ENCODE results near the gene MFSD6.
"Not testable (repeated sequence)": the region's sequence is repeated elsewhere in the genome, so short reads cannot be mapped to it uniquely, and the experiment has no call there.

The MFSD6 gene

DNA sequence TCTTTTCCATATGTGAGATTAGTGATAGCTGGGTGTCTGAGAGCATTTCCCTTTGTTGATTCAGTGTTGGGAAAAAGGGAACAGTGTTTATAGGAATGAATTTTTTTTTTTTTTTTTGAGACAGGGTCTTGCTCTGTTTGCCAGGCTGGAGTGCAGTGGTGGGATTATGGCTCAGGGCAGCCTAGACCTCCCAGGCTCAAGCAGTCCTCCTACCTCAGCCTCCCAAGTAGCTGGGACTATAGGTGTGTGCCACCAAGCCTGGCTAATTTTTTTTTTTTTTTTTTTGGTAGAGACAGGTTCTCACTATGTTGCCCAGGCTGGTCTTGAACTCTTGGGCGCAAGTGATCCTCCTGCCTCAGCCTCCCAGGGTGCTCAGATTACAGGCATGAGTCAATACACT is 60.2 kb downstream of the MFSD6 start:
- not testable (repeated sequence) for DNase-seq

DNA sequence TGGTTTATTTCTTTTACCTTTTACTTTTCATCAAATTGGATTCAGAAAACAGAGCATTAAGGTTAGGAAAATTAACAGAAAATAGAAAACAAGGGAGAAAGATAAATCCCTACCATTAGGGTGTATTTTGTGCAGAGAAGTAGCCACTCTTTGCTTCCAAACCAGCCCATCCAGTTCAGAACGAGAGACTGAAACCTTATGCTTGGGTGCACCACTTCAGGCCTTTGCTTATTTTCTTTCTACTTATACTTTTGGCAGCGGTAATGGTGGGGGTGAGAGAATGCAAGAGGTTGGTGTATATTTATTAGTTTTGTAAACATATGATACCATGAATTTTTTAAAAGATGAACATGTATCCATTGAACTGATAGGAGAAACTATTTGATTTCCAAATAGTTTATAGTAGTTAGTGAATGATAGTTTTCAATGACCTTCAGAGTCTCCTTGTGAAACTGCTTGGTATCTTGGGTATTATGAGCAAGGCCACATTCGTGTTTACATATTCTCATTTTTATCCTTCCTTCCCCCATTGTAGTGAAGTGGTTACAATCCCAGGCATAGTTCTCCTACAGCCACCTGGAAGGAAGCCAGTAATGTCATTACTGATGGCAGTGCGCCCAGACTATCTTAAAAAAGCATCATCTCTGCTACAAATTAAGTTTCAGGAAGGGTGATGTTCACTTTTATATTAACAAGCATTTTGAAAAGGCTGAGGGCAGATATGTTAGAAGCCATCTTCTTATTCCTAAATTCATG is 60.8 kb downstream of the MFSD6 start:
- DNase-seq = peak; percentile 23

DNA sequence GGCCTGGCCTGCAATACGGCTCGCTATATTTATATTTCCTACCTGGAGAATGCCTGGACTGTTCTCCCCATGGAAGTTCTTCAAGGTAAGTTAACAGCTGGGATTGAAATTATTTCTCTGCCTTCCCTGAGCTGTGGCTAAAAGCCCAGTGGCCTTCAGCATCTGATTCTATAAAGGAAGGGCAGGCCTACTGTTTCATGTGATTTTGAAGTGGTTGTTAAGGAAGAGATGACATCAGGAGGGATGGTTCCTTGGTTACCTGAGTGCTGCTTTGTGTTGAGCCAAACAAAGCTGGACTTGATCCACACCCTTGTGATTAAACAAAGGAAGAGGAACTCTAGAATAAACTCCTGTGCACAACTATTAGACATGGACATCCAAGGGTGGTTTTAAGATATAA is 61.6 kb downstream of the MFSD6 start:
- DNase-seq = no peak

DNA sequence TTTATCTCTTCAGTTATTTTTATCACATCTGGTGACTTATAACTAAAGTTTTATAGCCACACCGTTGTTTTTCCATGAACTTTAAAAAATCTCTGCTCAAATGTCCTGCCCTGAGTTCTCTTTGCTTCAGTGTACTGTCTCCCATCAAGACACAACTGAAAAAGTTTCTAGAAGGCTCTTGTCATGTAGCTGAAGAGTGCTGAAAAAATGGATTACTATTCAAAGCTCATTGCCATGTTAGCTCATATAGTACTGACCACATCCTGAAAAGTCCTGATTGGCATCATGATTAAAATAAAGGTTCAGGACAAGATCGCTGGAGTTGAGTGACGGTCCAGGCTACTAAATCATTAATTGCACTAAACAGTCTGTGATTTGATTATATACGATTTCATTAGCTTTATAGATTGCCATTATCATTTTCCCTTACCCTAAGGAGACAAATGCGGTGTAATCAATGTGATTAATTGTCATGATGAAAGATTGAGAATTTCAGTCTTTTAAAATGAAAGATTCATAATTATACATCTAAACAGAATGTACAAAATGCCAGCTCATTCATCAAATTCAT is 62.2 kb downstream of the MFSD6 start:
- DNase-seq = no peak

DNA sequence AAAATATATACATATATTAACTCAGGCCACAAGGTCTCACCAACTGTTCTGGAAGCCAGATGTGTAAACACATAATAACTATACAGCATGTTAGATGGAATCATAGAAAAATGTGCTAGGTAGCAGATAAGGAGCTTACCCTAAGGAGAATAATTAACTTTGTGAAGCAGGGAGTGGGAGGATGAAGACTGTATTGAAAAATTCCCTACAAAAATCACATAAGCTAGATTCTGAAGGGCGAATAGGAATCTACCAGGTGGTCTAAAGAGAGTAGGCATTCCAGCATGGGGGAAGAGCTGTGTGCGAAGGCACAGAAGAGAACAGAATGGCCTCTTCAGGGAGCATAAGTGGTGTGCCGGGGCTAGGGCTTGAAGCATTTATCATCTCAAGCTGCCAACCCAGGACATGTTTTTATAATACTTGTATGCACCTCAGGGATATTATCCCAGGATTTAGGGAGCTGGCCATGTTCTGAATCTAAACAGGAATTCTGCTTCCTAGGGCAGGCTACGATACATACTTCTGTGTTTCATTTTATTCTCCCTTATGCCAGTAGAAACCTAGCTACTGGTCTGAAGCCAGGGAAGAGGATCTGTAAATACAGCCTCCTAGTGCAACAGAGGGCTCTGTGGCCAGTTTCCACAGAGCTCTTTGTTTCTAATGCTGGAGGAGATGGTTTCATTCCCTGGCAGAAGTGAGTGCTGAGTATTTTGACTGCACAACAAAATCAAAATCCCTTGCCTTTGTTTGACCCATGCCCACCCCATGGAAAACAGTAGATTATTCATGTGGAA is 69.7 kb downstream of the MFSD6 start:
- DNase-seq = no peak

DNA sequence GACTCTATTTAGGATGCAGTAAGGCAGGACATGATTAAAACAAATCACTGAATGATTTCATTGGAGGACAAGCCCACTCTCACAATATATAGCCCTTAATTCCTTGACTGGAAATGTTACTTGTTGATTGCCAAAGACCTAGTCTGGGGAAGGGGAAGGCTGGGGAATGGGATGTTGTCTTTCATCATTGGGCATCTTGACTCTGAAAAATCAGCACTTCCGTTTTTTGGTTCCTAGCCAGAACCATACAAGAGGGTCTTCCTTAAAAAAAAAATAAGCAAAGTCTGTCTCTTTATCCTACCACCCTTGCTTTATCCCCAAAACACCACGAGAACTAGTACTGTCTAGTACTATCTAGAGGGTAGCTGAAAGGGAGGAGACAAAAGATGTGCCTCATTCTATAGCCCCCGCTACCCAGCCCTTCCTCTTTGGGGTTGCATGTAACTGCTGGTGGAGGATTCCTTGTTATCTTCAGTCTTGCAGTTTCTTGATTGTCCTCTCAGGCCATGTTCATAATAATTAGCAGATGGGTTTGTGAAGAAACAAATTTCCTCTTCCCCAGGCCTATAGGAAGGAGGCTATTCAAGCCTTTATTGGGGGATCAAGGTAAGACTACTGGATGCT is 70.5 kb downstream of the MFSD6 start:
- no peak for DNase-seq

DNA sequence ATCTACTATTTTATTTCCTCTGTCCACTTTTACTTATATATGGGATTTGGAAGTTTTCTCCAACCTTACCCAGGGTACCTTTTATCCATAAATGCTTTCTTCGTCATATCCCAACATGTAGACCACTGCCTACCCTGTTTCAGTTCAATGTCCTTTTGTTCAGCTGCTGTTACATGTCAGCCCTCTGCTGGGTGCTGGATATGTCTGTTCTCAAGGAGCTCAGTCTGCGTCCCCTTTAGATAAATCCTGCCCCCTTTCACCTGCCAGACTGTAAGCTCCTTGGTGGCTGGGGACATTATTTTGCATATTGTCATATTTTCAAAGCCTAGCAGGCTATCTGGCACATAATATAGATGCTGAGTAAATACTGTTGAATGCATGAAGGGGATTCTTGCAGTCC is 73.2 kb downstream of the MFSD6 start:
- no peak for DNase-seq

DNA sequence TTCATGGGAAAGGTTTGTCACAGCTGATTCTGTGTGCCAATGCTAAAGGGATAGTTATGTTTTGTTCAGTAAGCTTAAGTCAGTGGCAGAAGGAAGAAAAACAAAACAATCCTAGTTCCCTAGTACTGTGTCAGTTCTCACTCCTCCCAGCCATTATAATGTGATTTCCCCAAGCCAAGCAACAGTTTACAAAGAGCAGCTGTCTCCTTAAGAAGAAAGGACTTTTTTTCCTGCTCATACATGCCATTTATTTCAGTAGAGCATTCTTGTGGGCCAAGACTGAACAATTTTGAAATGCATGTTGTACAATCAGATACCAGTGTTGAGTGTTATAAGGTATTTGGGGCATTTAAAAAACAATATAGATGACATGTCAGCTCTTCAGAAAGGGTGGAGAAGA is 74.3 kb downstream of the MFSD6 start:
- no peak for DNase-seq

DNA sequence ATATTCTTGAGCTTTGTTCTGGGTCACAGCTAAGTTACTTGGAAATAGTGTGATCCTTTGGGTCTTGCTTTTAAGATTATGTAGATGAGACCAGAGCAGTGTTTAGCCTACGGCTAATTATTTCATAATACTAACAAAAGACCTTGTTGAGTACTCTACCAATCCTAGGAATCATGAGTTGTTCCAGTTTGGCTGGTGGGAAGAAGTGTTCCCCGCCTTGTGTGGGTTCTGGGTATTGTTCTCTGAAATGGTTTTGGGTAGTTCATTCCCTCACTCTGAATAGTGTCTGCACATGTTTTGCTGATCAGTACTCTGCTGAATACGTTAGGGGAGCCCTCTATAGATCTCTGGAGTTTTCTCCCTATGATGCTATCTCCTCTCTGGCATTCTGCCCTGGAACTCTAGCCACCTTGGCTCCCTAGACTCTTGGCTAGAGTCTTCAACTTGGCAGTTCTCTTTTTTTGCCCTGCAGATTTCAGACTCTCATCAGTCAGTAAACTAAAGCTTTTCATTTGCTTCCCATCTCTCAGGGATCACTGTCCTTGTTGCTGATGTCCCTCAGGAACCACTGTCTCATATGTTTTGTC is 78.0 kb downstream of the MFSD6 start:
- DNase-seq = no peak

DNA sequence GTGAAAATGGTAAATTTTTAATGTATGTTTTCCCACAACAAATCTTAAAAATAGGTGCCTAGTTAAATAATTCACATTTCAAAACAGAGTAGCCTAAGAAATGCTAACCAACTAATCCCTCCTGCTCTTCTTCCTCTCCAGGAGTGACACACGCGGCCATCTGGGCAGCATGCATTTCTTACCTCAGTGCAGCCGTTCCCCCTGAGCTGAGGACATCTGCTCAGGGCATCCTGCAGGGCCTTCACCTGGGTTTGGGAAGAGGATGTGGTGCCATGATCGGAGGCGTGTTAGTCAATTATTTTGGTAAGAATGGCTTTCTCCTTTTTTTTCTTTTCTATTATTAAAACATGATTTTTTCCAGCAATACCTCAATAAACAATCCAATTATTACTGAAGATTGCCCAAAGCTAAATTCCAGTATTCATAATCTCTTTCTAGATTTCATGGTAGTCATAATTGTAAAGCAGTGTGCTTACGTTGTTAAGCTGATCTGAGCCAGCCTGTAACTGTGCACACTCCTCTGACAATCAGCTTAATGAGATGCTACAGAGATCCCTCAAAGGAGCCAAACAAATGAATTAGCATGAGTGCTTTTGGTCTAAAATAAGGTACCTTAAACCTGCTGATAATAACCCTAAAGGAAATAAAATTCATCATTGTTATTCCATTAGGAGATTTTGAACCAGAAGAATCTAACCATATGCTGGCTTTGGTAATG is 80.5 kb downstream of the MFSD6 start:
- DNase-seq = no peak

DNA sequence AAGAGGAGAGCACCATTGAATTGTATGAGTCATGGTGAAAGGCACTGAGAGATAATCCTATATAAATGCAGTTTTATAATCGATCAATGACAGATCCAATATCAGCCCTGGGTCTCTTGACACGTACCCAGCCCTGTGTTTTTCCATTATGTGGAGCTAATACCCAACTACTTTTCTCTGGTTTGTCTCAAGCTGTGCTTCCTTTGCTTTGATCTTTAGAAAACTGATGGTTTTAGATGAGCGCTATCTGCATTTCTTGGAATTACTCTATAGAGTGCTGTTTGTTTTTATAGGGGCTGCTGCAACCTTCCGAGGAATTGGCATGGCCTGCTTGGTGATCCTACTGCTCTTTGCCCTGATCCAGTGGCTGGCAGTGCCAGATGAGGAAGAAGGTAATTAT is 81.3 kb downstream of the MFSD6 start:
- no peak for DNase-seq

DNA sequence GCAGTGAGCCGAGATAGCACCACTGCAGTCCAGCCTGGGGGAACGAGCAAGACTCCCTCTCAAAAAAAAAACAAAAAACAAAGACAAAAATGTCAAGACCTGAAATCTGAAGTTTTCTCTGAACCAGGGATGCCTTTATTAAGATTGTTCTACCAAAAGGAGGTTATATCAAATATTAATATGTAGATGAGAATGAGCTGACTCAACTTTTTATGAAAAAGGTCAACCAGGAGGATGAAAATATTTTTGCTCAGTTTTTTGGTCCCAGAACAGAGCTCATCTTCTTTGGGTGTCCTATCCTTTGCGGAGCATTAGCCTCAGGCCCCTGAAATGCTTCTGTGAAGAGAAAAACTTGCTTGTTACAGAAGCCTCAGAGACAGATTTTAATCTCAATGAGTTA is 82.3 kb downstream of the MFSD6 start:
- DNase-seq = no peak

DNA sequence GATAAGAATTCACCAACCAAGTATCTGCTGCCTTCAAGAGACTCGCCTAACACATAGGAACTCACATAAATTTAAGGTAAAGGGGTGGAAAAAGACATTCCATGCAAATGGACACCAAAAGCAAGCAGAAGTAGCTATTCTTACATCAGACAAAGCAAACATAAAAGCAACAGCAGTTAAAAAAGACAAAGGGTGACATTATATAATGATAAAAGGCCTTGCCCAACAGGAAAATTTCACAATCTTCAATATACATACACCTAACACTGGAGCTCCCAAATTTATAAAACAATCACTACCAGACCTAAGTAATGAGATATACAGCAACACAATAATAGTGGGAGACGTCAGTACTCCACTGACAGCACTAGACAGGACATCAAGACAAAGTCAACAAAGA is 84.9 kb downstream of the MFSD6 start:
- no peak for DNase-seq

DNA sequence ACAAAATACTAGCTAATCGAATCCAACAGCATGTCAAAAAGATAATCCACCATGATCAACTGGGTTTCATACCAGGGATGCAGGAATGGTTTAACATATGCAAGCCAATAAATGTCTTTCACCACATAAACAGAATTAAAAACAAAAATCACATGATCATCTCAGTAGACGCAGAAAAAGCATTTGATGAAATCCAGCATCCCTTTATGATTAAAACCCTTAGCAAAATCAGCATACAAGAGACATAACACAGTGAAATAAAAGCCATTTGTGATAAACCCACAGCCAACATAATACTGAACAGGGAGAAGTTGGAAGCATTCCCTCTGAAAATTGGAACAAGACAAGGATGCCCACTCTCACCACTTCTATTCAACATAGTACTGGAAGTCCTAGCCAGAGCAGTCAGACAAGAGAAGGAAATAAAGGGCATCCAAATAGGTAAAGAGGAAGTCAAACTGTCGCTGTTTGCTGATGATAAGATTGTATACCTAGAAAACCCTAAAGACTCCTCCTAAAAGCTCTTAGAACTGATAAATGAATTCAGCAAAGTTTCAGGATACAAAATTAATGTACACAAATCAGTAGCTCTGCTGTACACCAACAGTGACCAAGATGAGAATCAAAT is 86.6 kb downstream of the MFSD6 start:
- not testable (repeated sequence) for DNase-seq

DNA sequence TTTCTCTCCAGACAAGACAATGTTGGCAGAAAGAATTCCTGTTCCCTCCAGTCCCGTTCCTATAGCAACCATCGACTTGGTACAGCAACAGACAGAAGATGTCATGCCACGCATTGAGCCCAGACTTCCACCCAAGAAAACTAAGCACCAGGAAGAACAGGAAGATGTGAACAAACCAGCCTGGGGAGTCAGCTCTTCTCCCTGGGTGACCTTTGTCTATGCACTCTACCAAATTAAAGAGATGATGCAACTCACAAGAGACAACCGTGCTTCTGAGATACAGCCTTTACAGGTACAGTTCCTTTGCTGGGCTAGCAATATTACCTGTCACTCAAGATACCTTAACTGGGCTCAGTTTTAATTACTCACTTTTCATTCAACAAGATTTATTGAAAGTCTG is 89.3 kb downstream of the MFSD6 start:
- DNase-seq = no peak

DNA sequence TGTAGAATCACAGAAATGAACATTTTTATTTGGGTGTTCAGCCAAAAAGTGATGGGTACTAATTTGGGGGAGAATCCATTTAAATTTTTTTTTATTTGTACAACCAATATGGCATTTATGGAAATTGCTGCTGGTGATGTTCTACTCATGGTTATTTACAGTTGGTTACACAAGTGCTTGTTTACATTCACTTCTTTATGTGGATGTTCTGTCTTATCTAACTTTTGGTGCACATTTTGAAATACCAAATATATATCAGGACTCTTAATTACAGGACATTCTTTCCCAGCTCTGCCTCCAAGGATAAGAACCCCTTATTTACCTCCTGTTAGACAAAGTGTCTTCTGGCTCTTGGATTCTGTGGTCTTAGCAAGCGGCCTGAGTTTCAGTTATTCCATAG is 91.1 kb downstream of the MFSD6 start:
- no peak for DNase-seq

DNA sequence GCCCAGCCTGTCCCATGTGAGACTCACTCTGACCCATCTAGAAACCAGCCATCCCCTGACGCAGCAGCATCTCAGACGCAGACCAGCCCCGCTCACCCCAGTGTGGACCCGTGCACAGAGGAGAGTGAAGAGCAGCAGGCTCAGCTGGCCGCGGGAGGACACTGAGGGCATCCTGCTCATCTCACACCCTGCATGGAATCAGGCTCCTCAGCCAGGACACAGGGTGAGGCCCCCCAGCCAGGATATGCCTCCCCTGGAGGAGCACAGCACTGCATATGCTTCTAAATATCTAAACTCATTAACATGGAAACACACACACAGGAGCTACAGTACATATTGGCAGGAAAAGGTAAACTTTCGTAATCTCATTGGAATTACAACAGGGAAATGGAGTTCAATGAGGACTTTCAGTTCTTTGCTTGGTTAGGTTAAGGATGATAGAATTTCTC is 91.9 kb downstream of the MFSD6 start:
- no peak for DNase-seq

DNA sequence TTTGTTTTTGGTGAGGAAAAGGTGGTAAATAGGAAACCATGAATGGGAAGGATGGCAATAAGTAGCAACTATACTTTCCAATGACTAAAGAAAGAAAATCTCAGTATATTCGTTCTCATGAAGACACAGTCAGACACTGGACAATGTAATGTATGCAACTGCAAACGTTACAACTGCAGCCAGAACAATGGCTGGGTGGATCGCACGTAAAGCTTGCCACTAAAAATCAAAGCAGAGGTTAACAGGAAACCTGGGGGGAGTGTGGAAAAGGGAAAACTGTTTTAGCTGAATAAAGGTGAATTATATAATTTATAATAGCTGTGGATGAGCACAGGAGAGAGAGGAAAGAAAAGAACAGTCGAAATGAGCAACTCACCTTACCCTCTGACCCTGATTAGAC is 93.1 kb downstream of the MFSD6 start:
- DNase-seq = no peak

DNA sequence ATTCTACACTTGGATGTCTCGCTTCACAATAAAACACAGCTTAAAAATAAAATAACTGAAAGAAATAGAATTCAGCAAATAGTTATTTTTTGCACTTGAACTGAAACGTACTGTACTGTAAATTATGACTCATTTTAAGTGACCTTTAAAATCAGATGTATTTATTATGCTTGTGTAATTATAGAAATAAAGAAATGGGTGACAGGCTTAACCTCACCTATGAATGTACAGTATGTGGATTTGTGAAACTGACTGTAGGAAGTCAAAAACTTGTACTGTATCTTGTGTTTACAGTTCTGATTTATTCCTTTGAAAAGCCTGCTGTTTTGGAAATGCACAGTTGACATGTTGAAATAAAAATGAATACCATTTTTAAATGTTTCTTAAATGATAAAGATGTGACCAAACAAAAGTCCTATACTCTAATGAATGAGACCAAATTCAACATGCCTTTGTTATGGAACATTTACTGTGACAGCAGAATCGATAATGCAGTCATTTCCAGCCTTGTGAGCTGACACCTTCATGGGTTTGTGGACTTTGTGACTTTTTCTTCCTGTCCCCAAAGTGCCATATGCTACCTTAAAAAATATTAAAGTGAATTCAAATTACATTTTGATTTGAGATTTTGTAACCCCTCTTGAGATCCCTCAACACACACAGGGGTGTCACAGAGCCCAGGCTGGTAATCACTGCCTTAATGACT is 93.7 kb downstream of the MFSD6 start:
- DNase-seq = no peak

DNA sequence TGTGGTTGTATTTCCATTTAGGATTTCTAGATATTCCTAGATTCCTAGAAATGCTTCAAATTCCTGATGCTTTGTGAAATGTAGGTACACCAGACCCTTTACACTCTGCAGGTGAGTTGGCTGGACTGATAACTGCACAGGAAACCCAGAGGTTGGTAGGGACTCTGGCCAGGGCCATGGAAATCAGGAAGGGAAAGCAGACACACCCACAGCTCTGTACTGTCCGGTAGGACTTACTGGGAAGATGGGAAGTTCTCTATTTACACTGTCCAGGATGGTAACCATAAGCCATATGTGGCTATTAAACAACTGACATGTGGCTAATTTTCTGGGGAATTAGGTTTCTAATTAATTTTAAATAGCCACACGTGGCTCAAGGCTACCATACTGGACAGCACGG is 94.9 kb downstream of the MFSD6 start:
- no peak for DNase-seq

DNA sequence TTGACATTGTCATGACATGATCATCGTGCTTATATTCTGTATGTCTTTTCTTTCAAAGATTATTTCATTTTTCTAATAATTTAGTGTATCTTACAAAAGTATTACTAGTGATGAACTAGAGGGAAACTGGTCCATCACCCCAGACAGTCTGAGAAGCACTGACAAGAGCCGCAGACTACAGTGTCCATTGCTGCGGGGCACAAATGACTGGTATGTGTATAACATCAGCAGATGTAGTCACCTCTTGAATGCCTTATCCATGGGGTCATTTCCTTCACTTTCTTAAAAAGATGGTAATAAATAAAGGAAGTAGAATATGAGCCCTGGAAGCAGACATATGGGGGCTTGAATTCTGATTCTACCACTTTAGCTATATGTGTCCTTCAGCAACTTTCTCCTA is 96.8 kb downstream of the MFSD6 start:
- DNase-seq = no peak
